Stimulated activated CD8-positive, alpha-beta memory T cell treated with anti-CD3 and anti-CD28 coated beads, Interleukin-15, amount 100 ng/mL, for 4 hours (primary cell): ENCODE data around the gene FRMD4A.

Experiments
- DNase-seq, 2 donors: peaks; one replicate each; pipeline ENCODE4 v3.0.0-alpha.2; 2020; ENCODE audit warnings: low read depth in 2 of 2

Gene FRMD4A

DNA sequence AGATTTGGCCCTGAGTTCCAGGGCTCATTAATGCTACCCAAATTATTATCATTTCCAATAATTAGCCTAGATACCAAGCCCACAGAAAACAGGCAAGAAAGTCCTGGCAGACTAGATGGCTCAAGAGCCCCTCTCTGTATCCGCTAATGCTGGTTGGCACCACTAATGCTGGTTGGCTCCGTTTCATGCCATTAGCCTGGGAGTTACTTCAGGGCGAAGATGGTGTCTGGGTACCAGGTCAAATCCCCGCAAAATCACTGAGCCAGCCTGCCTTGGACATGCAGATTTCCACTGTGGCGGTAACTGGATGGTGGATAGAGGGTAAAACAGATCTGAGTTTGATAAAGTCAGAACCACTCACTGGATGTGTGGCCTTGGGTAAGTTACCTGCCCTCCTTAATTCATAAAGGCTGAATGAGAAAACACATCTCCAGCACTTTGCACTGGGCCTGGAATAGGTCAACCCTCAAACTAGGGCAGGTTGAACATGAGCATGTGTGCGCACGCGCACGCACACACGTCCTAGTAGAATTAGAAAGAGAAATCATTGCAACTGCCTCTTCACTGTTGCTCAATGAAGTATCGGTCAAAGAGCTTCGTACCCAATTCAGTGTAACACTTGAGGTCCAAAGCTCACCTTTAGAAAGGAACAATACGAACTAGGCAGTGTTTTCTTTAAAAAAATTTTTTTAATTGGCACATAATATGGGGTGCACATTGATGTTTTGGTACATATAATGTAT, 652.5 kb downstream of the FRMD4A start:
- no peak for DNase-seq

- no peak for DNase-seq
Measured at GRCh38 chr10:13674645-13675588, 655.8 kb downstream of the FRMD4A start.

- DNase-seq = no peak
Measured at GRCh38 chr10:13673156-13673555, 657.6 kb downstream of the FRMD4A start.

GRCh38 chr10:13672548-13672947, 658.2 kb downstream of the FRMD4A start:
- DNase-seq = no peak

GRCh38 chr10:13671904-13672303, 658.8 kb downstream of the FRMD4A start:
- DNase-seq = no peak

DNA sequence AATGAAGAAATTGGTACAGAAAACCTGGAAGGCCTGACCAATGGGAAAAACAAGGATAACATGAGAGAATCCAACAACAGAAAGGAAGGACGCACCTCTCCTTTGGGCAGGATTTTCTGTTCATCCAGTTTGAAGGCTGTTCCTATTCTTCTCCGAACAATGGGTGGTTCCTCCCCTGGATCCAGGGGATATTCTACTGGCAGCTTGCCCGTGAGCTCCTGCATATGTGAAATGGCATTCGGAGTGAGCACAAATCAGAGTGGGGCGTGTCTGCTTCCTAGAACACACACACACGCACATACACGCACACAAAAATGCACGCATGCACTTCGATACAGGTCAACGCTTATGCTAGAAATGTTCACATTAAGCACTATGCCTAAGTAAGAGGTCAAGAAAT, 660.4 kb downstream of the FRMD4A start:
- DNase-seq = no peak

DNA sequence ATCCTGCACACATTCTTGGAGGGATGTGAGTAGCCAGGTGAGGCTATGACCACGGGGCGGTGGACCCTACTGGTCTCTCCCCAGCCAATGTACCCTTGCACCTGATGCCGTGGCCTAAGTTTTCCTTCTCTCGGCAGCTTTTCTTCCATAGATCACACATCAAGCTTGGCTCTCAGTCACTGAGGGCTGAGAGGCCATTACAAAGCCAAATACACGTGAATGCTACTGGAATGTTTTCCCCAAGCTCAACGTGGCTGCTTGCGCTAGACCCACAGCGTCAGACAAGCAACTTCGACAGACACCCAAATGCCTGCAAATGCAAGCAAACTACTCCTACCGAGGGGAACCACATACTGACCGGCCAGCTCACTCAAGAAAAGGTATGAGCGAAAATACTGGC, 660.8 kb downstream of the FRMD4A start:
- no peak for DNase-seq

GRCh38 chr10:13669182-13669855, 661.4 kb downstream of the FRMD4A start:
- no peak for DNase-seq

GRCh38 chr10:13668126-13668525, 662.6 kb downstream of the FRMD4A start:
- no peak for DNase-seq

- DNase-seq = no peak
Measured at GRCh38 chr10:13665516-13666262, 665.0 kb downstream of the FRMD4A start.

- no peak for DNase-seq
Measured at GRCh38 chr10:13661256-13661655, 669.5 kb downstream of the FRMD4A start.

DNA sequence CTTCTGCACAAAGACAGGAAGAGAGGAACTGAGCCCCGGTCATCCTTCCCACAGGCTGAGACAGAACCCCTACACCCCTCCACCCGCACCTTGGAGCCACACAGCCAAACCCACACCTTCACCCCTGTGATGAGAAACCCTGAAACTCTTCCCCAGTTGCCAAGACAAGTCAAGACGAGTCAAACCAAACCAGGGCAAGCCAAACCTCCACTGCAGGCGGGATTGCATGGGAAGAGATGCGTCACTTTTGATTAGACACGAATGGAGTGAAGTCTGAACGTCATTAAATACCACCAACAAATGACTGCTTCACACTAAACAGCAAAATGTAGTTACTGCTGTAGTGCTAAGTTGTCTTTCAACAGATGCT, 670.2 kb downstream of the FRMD4A start:
- DNase-seq = no peak

- peak; percentile 32 to 41 for DNase-seq
Measured at GRCh38 chr10:13659887-13660550, 670.7 kb downstream of the FRMD4A start.

DNA sequence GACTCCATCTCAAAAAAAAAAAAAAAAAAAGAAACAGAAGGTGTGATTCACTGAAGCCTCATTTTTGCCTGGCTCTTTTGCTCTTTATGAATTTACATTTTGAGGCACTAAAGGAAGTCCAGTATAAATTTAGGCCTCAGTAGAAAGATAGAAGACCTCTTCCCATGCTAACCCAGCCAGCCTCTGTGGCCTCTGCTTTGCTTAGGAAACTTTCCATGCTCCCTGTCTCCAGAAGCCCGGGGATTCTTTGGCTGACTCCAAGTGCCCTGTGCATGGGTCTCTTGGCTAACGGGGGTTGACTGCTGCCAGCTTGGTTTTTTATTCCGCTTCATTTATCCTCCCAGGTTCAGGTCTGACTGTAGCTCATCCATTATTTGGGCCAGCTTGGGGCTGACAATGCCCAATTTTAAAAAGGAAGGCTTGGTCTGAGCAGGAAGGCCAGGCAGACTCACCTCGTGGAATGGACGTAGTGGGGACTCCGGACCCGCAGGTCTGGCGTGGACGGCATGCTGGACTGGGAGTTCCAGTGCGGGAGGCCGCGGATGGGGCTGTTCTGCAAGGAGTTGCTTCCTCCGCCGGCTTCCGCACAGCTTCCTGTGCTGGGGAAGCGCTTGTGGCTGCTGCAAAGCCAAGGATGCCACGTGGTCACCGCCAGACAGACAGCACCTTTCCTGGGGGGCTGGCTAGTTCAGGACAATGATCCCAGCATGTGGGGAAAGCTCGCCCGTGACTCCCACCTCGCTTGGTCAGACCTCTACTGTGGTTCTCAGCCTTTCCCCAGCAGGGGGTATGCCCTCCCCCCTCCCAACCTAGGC, 671.6 kb downstream of the FRMD4A start:
- DNase-seq = no peak

DNA sequence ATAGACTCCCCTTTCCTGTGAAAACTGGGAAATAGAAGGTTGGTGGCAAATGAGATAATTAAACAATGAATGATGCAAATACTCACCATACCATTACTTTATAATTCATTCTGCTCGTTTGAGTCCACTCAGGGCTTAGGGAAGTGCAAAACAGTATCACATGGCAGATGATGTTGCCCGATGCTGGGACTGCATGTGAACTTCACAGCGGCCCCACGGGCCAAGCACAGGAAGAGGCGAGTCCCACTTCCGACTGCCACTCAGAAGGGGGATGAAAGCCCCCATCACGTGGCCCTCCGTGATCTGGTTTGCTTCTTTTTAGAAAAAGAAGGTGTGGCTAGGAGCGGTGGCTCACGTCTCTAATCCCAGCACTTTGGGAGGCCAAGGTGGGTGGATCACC, 672.5 kb downstream of the FRMD4A start:
- no peak for DNase-seq

GRCh38 chr10:13657101-13657680, 673.5 kb downstream of the FRMD4A start:
- DNase-seq = no peak

- no peak for DNase-seq
Measured at GRCh38 chr10:13656337-13657100, 674.2 kb downstream of the FRMD4A start.

- DNase-seq = no peak
Measured at GRCh38 chr10:13654846-13655245, 675.9 kb downstream of the FRMD4A start.
